Measurements from ENCODE around the gene TMEM116. TPM values are rescaled to one million over a fixed set of nuclear protein-coding genes. Genes with fewer than 3 reads are reported as not detected.

The TMEM116 gene
- total RNA-seq, 1 donor from 2014 or later: 11.5 TPM

DNA sequence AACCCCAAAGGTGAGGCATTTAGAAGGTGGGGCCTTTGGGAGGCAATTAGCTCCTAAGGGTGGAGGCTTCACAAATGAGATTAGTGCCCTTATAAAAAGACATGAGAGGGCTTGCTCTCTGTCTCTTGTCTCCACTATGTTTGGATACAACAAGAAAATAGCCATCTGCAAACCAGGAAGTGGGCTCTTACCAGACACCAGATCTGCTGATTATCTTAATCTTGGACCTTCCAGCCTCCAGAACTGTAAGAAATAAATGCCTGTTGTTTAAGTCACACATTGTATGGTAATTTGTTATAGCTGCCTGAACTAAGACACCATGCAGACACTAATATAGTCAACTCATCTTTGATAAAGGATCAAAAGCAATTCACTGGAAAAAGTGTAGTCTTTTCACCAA lies 34.4 kb downstream of the TMEM116 start:
- Histone ChIP-seq H3K4me3 (no peak overlapping the region), H3K36me3 (no peaks in the 10 kb centered on the region), H3K9me3 (no peaks in the 10 kb centered on the region), H3K27me3 (no peaks in the 10 kb centered on the region), H3K27ac (no peak overlapping the region), H3K4me1 (no peaks in the 10 kb centered on the region)
- DNase-seq (ENCODE audit: extremely low spot score in 2 of 2): no peak
- TF ChIP-seq, protein P1, sequence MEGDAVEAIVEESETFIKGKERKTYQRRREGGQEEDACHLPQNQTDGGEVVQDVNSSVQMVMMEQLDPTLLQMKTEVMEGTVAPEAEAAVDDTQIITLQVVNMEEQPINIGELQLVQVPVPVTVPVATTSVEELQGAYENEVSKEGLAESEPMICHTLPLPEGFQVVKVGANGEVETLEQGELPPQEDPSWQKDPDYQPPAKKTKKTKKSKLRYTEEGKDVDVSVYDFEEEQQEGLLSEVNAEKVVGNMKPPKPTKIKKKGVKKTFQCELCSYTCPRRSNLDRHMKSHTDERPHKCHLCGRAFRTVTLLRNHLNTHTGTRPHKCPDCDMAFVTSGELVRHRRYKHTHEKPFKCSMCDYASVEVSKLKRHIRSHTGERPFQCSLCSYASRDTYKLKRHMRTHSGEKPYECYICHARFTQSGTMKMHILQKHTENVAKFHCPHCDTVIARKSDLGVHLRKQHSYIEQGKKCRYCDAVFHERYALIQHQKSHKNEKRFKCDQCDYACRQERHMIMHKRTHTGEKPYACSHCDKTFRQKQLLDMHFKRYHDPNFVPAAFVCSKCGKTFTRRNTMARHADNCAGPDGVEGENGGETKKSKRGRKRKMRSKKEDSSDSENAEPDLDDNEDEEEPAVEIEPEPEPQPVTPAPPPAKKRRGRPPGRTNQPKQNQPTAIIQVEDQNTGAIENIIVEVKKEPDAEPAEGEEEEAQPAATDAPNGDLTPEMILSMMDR (IDR thresholded peaks at IDR 0.05): no peak
- TF ChIP-seq POLR2A (IDR thresholded peaks at IDR 0.05) (no peak), POLR2AphosphoS5 (IDR thresholded peaks at IDR 0.05; ENCODE audit: insufficient read depth in 1 of 2, low read depth in 1 of 2) (no peak)
- intact Hi-C loops (cut with DNase I): no loop called here

DNA sequence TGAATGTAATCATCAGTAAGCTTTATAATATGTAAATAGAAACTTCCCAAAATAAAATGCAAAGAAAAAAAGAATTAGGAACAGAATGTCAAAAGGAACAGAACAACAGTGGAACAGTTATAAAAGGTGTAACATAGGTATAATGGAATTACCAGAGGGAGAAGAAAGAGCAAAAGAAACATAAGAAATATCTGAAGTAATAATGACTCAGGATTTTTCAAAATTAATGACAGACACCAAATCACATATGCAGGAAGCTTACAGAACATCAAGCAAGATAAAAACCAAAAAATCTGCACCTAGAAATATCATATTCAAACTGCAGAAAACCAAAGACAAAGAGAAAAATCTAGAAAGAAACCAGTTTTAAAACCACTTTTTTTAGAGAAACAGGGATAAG lies 36.1 kb downstream of the TMEM116 start:
- no peak for DNase-seq (ENCODE audit: extremely low spot score in 2 of 2)
- TF ChIP-seq, protein P1 (IDR thresholded peaks at IDR 0.05): no peak
- TF ChIP-seq POLR2AphosphoS5 (IDR thresholded peaks at IDR 0.05; ENCODE audit: insufficient read depth in 1 of 2, low read depth in 1 of 2): no peak
- no peak for TF ChIP-seq POLR2A (IDR thresholded peaks at IDR 0.05)

DNA sequence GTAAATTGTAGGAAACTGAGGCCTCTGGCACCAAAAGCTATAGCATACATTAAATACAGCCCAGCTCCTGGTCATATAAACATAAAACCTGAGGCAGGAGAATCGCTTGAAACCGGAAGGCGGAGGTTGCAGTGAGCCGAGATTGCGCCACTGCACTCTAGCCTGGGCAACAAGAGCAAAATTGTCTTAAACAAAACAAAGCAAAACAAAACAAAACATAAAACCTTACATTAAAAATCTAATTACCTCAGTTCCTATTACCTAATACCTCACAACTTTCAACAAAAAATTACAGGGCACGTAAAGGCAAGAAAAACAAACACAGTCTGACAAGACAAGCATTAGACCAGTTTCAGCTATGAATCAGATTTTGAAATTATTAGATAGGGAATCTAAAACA lies 36.7 kb downstream of the TMEM116 start:
- Histone ChIP-seq H3K4me1 (no peaks in the 10 kb centered on the region), H3K27ac (no peak overlapping the region), H3K9me3 (no peaks in the 10 kb centered on the region), H3K36me3 (no peaks in the 10 kb centered on the region), H3K27me3 (no peaks in the 10 kb centered on the region), H3K4me3 (no peak overlapping the region)
- DNase-seq (ENCODE audit: extremely low spot score in 2 of 2): no peak
- TF ChIP-seq POLR2AphosphoS5 (IDR thresholded peaks at IDR 0.05; ENCODE audit: insufficient read depth in 1 of 2, low read depth in 1 of 2) (no peak), POLR2A (IDR thresholded peaks at IDR 0.05) (no peak)
- TF ChIP-seq, protein P1 (IDR thresholded peaks at IDR 0.05): no peak
- intact Hi-C loops (cut with DNase I): no loop called here

More for the DNA sequence above, 36.1 kb downstream of the TMEM116 start:
- Histone ChIP-seq H3K4me3 (no peak overlapping the region), H3K27me3 (no peaks in the 10 kb centered on the region), H3K36me3 (no peaks in the 10 kb centered on the region), H3K9me3 (no peaks in the 10 kb centered on the region), H3K4me1 (no peaks in the 10 kb centered on the region), H3K27ac (no peak overlapping the region)
- intact Hi-C loops (cut with DNase I): no loop called here

DNA sequence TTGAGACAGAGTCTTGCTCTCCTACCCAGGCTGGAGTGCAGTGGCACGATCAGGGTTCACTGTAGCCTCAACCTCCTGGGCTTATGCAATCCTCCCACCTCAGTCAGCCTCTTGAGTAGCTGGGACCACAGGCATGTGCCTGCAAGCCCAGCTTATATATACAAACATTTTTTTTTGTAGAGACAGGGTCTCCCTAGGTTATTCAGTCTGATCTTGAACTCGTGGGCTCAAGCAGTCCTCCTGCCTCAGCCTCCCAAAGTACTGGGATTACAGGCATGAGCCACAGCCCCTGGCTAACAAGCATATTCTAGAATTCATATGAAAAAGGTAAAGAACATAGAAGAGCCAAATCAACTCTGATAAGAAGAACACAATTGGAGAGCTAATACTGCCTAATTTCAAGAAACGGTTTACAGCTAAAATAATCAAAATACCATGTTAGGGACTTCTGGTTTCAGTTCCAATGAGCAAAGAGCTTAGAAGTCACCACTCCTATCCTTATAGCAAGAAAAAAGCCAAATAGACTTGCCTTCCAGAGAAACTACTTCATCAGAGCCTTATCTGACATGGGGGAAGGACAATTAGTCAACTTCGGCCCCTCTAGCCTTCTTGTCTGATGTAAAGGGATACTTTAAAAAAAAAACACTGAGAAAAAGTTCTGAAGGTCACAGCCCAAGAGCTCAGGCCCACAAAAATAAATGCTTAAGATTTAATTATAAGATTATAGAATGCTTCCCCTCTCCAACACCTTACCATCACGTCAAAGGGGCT lies 37.6 kb downstream of the TMEM116 start:
- TF ChIP-seq, protein P1 (IDR thresholded peaks at IDR 0.05): no peak
- no peak for TF ChIP-seq POLR2A (IDR thresholded peaks at IDR 0.05)
- H3K36me3 ChIP-seq: no peaks in the 10 kb centered on the region
- no peaks in the 10 kb centered on the region for H3K27me3 ChIP-seq
- no peaks in the 10 kb centered on the region for H3K4me1 ChIP-seq
- intact Hi-C loops (cut with DNase I): no loop called here
- no peak overlapping the region for H3K4me3 ChIP-seq
- H3K27ac ChIP-seq: no peak overlapping the region
- H3K9me3 ChIP-seq: peaks cover 7% of the 10 kb centered on the region
- no peak for DNase-seq (ENCODE audit: extremely low spot score in 2 of 2)

DNA sequence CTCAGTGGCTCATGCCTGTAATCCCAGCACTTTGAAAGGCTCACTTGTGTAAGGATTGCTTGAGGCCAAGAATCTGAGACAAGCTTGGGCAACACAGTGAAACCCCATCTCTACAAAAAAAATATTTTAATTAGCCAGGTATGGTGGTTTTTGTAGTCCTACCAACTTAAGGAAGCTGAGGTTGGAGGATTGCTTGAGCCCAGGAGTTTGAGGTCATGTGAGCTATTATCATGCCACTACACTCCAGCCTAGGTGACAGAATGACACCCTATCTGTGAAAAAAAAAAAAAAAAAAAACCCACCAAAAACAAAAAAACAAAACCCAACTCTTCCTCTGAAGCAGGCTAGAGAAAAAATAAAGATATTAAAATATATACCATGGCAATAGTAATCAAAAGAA lies 41.2 kb downstream of the TMEM116 start:
- peaks cover 7% of the 10 kb centered on the region for H3K9me3 ChIP-seq
- no peaks in the 10 kb centered on the region for H3K4me1 ChIP-seq
- TF ChIP-seq, protein P1 (IDR thresholded peaks at IDR 0.05): no peak
- TF ChIP-seq POLR2A (IDR thresholded peaks at IDR 0.05): no peak
- TF ChIP-seq POLR2AphosphoS5 (IDR thresholded peaks at IDR 0.05; ENCODE audit: insufficient read depth in 1 of 2, low read depth in 1 of 2): no peak
- no peaks in the 10 kb centered on the region for H3K27me3 ChIP-seq
- DNase-seq (ENCODE audit: extremely low spot score in 2 of 2): no peak
- no peak overlapping the region for H3K27ac ChIP-seq
- H3K36me3 ChIP-seq: no peaks in the 10 kb centered on the region
- H3K4me3 ChIP-seq: no peak overlapping the region
- intact Hi-C loops (cut with DNase I): no loop called here
